ENCODE data around the gene FAN1.

DNA sequence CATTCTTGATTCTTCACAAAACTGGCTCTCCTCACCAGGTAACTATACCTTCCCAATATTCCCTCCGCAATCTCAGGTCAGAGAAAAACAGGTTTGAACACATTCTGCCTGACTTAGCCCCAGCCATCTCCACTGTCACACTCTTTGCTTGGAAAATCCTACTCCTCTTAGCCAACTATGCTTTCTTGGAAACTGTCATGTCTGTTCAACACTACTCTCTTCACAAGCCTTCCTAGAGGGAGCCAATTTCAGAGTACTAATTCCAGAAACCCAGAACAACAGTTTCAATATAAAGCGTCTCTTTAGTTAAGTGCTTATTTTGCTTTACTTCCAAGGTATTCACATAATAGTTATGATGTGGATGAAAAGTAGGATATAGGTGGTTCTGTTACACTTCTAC, 66.0 kb downstream of the FAN1 start:
- TF ChIP-seq EZH2 (IDR thresholded peaks at IDR 0.05; ENCODE audit: insufficient read depth, poor library complexity, severe bottlenecking) (no peak), EZH2phosphoT487 (IDR thresholded peaks at IDR 0.05; ENCODE audit: insufficient read depth, low read depth) (no peak)
